GM18511 (cell line): Measurements from ENCODE around the gene IQGAP2.
"Not testable (repeated sequence)": the region's sequence is repeated elsewhere in the genome, so short reads cannot be mapped to it uniquely, and the experiment has no call there.

ENCODE experiments used
- ATAC-seq: cut with Tn5 transposase; IDR thresholded peaks from one replicate; pipeline ENCODE4 v1.9.1; 2021; ENCODE audit warnings: mild to moderate bottlenecking, moderate library complexity; ENCODE audit not compliant: unreplicated experiment

The IQGAP2 gene

GRCh38 chr5:76402886-76403765, at the start of gene IQGAP2:
IQGAP2 (plus strand) TSS chr5:76403285; CDS start chr5:76403546, 261 bp downstream.
- peak; percentile 68 for ATAC-seq

GRCh38 chr5:76356887-76357286, 46.2 kb upstream of the IQGAP2 start:
- no peak for ATAC-seq

- ATAC-seq = no peak
These were observed 39.5 kb upstream of the IQGAP2 start for GRCh38 chr5:76363352-76364225.

- ATAC-seq = no peak
These were observed 38.9 kb upstream of the IQGAP2 start for GRCh38 chr5:76364226-76364589.

GRCh38 chr5:76365561-76365960, 37.5 kb upstream of the IQGAP2 start:
- no peak for ATAC-seq

GRCh38 chr5:76366596-76366995, 36.5 kb upstream of the IQGAP2 start:
- no peak for ATAC-seq

GRCh38 chr5:76367623-76368371, 35.3 kb upstream of the IQGAP2 start:
- no peak for ATAC-seq

GRCh38 chr5:76368941-76369340, 34.1 kb upstream of the IQGAP2 start:
- no peak for ATAC-seq

GRCh38 chr5:76369668-76370067, 33.4 kb upstream of the IQGAP2 start:
- not testable (repeated sequence) for ATAC-seq

- ATAC-seq = no peak
These were observed 31.1 kb upstream of the IQGAP2 start for GRCh38 chr5:76371960-76372322.

GRCh38 chr5:76372323-76373054, 30.6 kb upstream of the IQGAP2 start:
- no peak for ATAC-seq

GRCh38 chr5:76376148-76376865, 26.8 kb upstream of the IQGAP2 start:
- no peak for ATAC-seq

- no peak for ATAC-seq
These were observed 26.2 kb upstream of the IQGAP2 start for GRCh38 chr5:76376866-76377230.

- ATAC-seq = no peak
These were observed 24.7 kb upstream of the IQGAP2 start for GRCh38 chr5:76378355-76378754.

- ATAC-seq = no peak
These were observed 23.8 kb upstream of the IQGAP2 start for GRCh38 chr5:76379316-76379715.

GRCh38 chr5:76379855-76380254, 23.2 kb upstream of the IQGAP2 start:
- ATAC-seq = no peak

GRCh38 chr5:76380346-76381066, 22.6 kb upstream of the IQGAP2 start:
- ATAC-seq = no peak

- ATAC-seq = no peak
These were observed 19.8 kb upstream of the IQGAP2 start for GRCh38 chr5:76383126-76383832.

GRCh38 chr5:76384189-76384588, 18.9 kb upstream of the IQGAP2 start:
- ATAC-seq = no peak
